GM12891 (cell line): Measurements from ENCODE around the gene HTR2C.

ENCODE experiments used
- POLR2A ChIP-seq: IDR thresholded peaks from 2 replicates; pipeline ENCODE4 v1.6.1; 2011; ENCODE audit warnings: low read depth, low read length, control low read depth
- SPI1 ChIP-seq: IDR thresholded peaks from 2 replicates; pipeline ENCODE4 v1.6.1; 2011; ENCODE audit warnings: low read depth, low read length, control low read depth
- TAF1 ChIP-seq: IDR thresholded peaks from 2 replicates; pipeline ENCODE4 v1.6.1; 2011; ENCODE audit warnings: low read depth, low read length, control low read depth

DNA sequence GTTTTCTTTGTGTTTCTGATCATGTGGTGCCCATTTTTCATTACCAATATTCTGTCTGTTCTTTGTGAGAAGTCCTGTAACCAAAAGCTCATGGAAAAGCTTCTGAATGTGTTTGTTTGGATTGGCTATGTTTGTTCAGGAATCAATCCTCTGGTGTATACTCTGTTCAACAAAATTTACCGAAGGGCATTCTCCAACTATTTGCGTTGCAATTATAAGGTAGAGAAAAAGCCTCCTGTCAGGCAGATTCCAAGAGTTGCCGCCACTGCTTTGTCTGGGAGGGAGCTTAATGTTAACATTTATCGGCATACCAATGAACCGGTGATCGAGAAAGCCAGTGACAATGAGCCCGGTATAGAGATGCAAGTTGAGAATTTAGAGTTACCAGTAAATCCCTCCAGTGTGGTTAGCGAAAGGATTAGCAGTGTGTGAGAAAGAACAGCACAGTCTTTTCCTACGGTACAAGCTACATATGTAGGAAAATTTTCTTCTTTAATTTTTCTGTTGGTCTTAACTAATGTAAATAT, 323.2 kb downstream of the HTR2C start:
- no peak for TF ChIP-seq POLR2A
- no peak for TF ChIP-seq TAF1
- TF ChIP-seq SPI1, result no peak
